Vagina (tissue), 2 donors: Measurements from ENCODE around the gene STRADA.

Experiments used
- POLR2A ChIP-seq, 2 donors: fragments of 450-650 bp; IDR thresholded peaks; one replicate each; pipeline ENCODE4 v1.6.1; 2017; ENCODE audit warnings: antibody characterized with exemption in 2 of 2, mild to moderate bottlenecking in 2 of 2, moderate library complexity in 2 of 2
- TF ChIP-seq, protein P1 (sequence below), 3 experiments: fragments of 450-650 bp in 2 of 3; fragments of 200-600 bp in 1 of 3; sonication (generic) in 1 of 3; IDR thresholded peaks; one replicate each; pipeline ENCODE4 v1.5.1; 2017 to 2019; ENCODE audit warnings: antibody characterized with exemption in 3 of 3, mild to moderate bottlenecking in 2 of 3, moderate library complexity in 2 of 3

DNA sequence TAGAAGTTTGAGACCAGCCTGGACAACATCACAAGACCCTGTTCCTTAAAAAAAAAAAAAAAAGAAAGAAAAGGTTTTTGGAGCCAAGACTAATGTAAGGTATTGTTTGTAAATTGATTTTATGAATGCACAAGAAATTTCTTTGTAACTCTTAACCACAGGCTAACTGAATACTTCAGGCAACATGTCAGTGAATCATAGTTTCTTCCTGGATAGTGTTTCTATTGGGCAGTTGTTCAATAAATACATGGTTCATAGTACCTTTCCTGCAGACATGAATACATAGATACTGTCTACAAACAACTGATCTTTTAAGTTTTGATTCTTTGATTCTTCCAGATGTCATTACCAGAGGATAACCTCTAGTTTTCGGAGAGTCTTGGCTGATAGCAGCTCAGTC is 44.0 kb upstream of the STRADA start:
- TF ChIP-seq, protein P1, sequence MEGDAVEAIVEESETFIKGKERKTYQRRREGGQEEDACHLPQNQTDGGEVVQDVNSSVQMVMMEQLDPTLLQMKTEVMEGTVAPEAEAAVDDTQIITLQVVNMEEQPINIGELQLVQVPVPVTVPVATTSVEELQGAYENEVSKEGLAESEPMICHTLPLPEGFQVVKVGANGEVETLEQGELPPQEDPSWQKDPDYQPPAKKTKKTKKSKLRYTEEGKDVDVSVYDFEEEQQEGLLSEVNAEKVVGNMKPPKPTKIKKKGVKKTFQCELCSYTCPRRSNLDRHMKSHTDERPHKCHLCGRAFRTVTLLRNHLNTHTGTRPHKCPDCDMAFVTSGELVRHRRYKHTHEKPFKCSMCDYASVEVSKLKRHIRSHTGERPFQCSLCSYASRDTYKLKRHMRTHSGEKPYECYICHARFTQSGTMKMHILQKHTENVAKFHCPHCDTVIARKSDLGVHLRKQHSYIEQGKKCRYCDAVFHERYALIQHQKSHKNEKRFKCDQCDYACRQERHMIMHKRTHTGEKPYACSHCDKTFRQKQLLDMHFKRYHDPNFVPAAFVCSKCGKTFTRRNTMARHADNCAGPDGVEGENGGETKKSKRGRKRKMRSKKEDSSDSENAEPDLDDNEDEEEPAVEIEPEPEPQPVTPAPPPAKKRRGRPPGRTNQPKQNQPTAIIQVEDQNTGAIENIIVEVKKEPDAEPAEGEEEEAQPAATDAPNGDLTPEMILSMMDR (IDR thresholded peaks at IDR 0.05), result no peak
- no peak for TF ChIP-seq POLR2A (IDR thresholded peaks at IDR 0.05)
